ENCODE data around the gene PPOX. TPM values are rescaled to one million over a fixed set of nuclear protein-coding genes. Genes with fewer than 3 reads are reported as not detected.

Gene PPOX
- total RNA-seq, 4 donors from 2014 or later = 2.8 to 19.2 (median 11.8) TPM

DNA sequence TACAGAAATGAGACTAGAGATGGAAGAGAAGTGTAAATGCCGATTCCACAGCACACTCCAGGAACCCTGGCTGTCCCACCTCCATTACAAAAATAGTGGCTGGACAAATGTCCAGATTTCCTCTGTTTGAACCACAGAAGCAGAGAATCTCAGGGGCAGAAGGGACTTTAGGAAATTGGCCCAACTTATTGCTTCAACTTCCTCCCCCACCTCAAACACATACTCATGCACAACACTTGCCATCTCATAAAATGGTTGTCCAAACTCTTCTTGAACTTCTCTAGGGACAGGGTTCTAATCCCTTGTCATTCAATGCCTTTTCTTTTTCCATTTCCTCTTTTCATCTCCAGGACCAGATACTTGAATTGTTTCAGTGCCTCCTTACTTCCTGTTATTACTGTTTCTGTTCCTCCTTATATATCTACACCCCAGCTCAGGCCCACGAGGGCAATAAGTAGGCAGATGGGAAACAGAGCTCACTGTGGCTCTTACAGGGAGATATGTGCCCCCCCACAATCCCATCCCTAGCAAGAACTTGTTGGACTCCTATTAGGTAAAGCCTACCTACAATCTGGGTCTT lies 19.6 kb downstream of the PPOX start:
- no peaks in the 10 kb centered on the region for H3K27me3 ChIP-seq
- peaks cover 0 to 27% (median 0%) of the 10 kb centered on the region in 4 donors for H3K4me1 ChIP-seq
- H3K36me3 ChIP-seq = no peaks in the 10 kb centered on the region
- TF ChIP-seq, protein P1, sequence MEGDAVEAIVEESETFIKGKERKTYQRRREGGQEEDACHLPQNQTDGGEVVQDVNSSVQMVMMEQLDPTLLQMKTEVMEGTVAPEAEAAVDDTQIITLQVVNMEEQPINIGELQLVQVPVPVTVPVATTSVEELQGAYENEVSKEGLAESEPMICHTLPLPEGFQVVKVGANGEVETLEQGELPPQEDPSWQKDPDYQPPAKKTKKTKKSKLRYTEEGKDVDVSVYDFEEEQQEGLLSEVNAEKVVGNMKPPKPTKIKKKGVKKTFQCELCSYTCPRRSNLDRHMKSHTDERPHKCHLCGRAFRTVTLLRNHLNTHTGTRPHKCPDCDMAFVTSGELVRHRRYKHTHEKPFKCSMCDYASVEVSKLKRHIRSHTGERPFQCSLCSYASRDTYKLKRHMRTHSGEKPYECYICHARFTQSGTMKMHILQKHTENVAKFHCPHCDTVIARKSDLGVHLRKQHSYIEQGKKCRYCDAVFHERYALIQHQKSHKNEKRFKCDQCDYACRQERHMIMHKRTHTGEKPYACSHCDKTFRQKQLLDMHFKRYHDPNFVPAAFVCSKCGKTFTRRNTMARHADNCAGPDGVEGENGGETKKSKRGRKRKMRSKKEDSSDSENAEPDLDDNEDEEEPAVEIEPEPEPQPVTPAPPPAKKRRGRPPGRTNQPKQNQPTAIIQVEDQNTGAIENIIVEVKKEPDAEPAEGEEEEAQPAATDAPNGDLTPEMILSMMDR (IDR thresholded peaks at IDR 0.05) = no peak
- TF ChIP-seq EP300 (IDR thresholded peaks at IDR 0.05; ENCODE audit: low read depth) = no peak
- TF ChIP-seq POLR2A (IDR thresholded peaks at IDR 0.05) = no peak
- no peak for TF ChIP-seq POLR2AphosphoS5 (IDR thresholded peaks at IDR 0.05)
- no peaks in the 10 kb centered on the region for H3K9me3 ChIP-seq
- DNase-seq = no peak
- in situ Hi-C loops (cut with MboI; ENCODE audit: low pct_ligation_motif_present in 1 of 4, low pct_unique_long_range_greater_than_20kb in 1 of 4, low sequenced_read_pairs in 3 of 4) (no loop called here), intact Hi-C loops (cut with DNase I; ENCODE audit: low total_unique reads) (no loop called here)
- H3K27ac ChIP-seq = peak overlapping the region; percentile 70 to 76 (median 72)
- 29 to 42% methylated on average over 1 to 2 of the region's 2 CpGs for WGBS, 2 donors (ENCODE audit: low coverage in 1 of 2)
- no peak overlapping the region for H3K4me3 ChIP-seq

DNA sequence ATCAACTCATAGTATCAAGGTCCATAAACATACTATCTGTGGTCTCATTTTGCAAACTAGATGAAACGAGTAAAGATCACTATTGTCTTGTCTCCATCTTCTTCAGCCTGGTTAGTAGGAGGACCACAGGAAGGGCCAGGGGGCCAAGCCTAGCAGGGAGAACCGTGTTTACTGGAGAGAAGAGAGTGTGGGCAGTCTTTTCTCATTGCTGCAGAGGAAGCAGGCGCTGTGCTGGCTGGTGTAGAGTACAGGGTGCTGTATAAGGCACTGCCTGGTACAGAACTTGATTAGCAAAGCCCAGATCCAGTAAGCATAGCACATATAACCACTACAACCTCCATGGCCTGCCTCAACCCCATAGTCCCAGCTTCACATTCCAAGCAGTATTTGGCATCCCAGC lies 21.1 kb downstream of the PPOX start:
- WGBS, 2 donors (ENCODE audit: low coverage in 1 of 2) = 65 to 76% methylated on average over 2 to 3 of the region's 3 CpGs
- no peaks in the 10 kb centered on the region for H3K27me3 ChIP-seq
- H3K36me3 ChIP-seq = no peaks in the 10 kb centered on the region
- TF ChIP-seq POLR2AphosphoS5 (IDR thresholded peaks at IDR 0.05) = no peak
- no peak for TF ChIP-seq EP300 (IDR thresholded peaks at IDR 0.05; ENCODE audit: low read depth)
- TF ChIP-seq, protein P1 (IDR thresholded peaks at IDR 0.05) = no peak
- no peak overlapping the region for H3K4me3 ChIP-seq
- H3K4me1 ChIP-seq = peaks cover 0 to 19% (median 0%) of the 10 kb centered on the region in 4 donors
- no peak for DNase-seq
- intact Hi-C loops (cut with DNase I; ENCODE audit: low total_unique reads) = no loop called here
- H3K9me3 ChIP-seq = no peaks in the 10 kb centered on the region
- in situ Hi-C loops (cut with MboI; ENCODE audit: low pct_ligation_motif_present in 1 of 4, low pct_unique_long_range_greater_than_20kb in 1 of 4, low sequenced_read_pairs in 3 of 4) = no loop called here
- peak overlapping the region in 2 of 4 donors; percentile 18 to 70 for H3K27ac ChIP-seq

DNA sequence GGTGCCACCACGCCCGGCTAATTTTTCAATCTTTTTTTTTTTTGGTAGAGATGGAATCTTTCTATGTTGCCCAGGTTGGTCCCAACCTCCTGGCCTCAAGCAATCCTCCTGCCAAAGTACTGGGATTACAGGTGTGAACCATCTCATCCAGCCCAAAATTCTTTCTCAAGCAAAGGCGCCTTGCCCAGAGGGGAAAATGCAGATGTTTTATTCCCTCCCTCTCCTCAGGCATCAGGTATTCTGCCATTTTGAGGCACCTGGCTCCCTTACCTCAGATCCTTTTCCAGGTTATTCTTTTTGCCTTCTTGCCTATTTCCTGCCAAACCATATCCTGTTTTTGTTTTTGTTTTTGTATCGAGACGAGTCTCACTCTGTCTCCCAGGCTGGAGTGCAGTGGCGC lies 22.2 kb downstream of the PPOX start:
- 83 to 100% methylated on average over 1 to 6 of the region's 6 CpGs for WGBS, 2 donors (ENCODE audit: low coverage in 1 of 2)
- no peak for DNase-seq
- intact Hi-C loops (cut with DNase I; ENCODE audit: low total_unique reads) (no loop called here), in situ Hi-C loops (cut with MboI; ENCODE audit: low pct_ligation_motif_present in 1 of 4, low pct_unique_long_range_greater_than_20kb in 1 of 4, low sequenced_read_pairs in 3 of 4) (no loop called here)
- peaks cover 0 to 19% (median 2%) of the 10 kb centered on the region in 4 donors for H3K4me1 ChIP-seq
- no peak overlapping the region for H3K4me3 ChIP-seq
- H3K27ac ChIP-seq = no peak overlapping the region
- TF ChIP-seq, protein P1 (IDR thresholded peaks at IDR 0.05) = no peak
- TF ChIP-seq POLR2A (IDR thresholded peaks at IDR 0.05) = no peak
- no peaks in the 10 kb centered on the region for H3K9me3 ChIP-seq
- H3K27me3 ChIP-seq = no peaks in the 10 kb centered on the region
- no peaks in the 10 kb centered on the region for H3K36me3 ChIP-seq

DNA sequence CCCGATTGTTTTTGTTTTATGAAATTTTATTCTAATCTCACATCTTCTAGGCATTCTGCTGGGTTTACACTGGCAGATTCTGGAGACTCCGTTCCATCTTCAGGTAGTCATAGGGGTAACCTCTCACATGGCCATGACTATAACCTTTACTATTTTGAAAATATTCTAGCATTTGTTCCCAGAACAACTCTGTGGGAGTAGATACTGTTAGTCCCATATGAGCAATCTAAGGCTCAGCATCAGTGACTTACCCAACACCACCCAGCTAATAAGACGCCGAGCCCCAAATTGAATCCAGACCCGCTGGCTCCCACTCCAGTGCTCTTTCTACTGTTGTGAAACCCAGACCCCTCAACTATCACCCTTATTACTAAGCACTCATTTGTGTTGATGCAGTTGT lies 22.8 kb downstream of the PPOX start:
- Histone ChIP-seq H3K9me3 (no peaks in the 10 kb centered on the region), H3K27ac (no peak overlapping the region), H3K4me3 (no peak overlapping the region), H3K36me3 (no peaks in the 10 kb centered on the region), H3K4me1 (peaks cover 0 to 19% (median 2%) of the 10 kb centered on the region in 4 donors), H3K27me3 (no peaks in the 10 kb centered on the region)
- intact Hi-C loops (cut with DNase I; ENCODE audit: low total_unique reads) = no loop called here
- no peak for TF ChIP-seq EP300 (IDR thresholded peaks at IDR 0.05; ENCODE audit: low read depth)
- no peak for TF ChIP-seq POLR2A (IDR thresholded peaks at IDR 0.05)
- TF ChIP-seq, protein P1 (IDR thresholded peaks at IDR 0.05) = no peak
- TF ChIP-seq POLR2AphosphoS5 (IDR thresholded peaks at IDR 0.05) = no peak
- in situ Hi-C loops (cut with MboI; ENCODE audit: low pct_ligation_motif_present in 1 of 4, low pct_unique_long_range_greater_than_20kb in 1 of 4, low sequenced_read_pairs in 3 of 4) = no loop called here
- WGBS, 2 donors (ENCODE audit: low coverage in 1 of 2) = 94 to 95% methylated on average over 5 of the region's 5 CpGs
- no peak for DNase-seq
